GM15510 (cell line): ENCODE data around the gene PBX1.

Experiments used
- POLR2A ChIP-seq: IDR thresholded peaks from 3 replicates; pipeline ENCODE4 v1.6.1; 2011; ENCODE audit warnings: borderline replicate concordance; ENCODE audit not compliant: insufficient read length; ENCODE audit errors: extremely low read depth

Gene PBX1

DNA sequence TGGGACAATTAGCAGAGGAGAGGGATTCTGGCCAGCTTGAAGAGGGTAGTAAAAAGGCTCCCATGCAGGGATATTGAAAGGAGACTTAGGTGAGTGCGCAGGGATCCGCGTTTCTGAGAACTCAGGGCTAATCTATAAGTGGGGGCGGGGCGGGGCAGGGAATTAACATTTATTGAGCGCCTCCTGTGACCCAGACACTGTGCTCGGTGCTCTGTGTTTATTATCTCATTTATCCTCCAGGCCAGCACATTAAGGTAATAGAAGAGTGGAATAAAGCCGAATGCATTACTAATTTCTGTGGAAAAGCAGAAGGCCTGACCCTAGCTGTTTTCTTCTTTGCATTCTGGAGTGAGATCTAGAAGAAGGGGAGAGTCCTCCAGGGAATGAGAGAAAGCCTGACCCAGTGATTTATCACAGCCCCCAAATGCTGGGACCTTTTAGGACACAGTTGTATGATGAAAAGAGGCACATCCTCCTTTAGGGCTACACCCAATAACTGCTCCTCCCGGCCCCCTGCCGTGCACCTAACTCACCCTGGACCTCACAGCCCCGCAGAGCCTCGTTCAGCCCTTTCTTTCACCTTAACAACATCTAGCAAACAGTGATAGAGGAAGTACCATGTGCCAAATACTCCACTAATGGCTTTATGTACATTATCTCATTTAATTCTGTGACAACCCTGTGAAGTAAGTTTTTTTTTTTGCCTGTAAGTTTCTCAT is 317.6 kb downstream of the PBX1 start:
- TF ChIP-seq POLR2A = no peak

DNA sequence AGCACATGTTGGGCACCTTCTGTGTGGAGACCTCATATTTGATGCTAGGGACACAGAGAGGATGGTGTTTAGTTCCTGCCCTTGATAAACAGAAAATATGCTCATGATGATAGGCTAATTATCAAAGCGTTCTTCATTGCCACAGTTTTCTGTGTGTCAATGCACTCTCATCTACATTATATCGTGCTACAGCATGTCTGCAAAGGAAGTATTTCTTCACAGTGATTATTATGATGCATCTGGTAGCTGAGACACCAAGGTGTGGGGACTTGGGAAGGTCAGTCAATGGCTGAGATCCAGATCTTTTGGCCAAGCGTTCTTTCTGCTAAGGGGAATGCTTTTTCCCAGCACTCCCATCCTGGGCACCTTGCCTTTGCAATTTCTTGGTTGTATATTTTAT is 321.2 kb downstream of the PBX1 start:
- no peak for TF ChIP-seq POLR2A

DNA sequence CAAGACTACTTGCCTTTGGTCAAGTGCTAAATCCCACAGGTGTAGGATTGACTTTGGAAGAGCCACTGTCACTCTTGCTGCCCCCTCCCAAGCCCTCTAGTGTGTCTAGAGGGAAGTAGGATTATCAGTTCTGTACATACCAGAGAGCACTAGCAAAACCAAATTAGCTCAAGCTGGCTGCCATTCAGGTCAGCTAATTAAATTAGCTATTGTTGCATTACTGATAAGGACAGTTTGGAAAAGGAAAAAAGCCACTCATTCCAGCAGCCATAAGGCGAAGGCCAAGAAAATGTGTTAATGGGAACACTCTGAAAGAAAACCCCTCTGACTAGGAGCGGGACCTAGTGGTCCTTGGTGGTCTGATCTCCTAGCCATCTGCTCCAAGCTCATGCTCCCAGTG is 321.7 kb downstream of the PBX1 start:
- TF ChIP-seq POLR2A = no peak

DNA sequence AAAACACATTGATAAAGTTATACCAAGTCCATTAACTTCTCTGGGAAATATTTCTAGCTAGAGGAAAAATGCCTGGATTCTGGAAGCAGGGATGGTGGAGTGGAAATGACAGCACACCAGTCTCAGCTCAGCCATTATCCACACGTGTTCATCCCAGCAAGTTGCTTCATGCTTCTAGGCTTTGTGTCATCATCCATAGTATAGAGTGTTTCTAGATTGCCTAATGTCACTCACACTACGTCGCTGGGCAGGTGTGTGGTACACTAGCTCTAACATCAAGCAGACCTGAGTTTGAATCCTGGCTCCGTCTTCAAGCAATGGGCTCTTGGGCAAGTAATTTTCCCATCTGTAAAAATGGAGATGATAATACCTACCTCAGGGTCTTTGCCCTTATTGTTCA is 326.3 kb downstream of the PBX1 start:
- TF ChIP-seq POLR2A = no peak

DNA sequence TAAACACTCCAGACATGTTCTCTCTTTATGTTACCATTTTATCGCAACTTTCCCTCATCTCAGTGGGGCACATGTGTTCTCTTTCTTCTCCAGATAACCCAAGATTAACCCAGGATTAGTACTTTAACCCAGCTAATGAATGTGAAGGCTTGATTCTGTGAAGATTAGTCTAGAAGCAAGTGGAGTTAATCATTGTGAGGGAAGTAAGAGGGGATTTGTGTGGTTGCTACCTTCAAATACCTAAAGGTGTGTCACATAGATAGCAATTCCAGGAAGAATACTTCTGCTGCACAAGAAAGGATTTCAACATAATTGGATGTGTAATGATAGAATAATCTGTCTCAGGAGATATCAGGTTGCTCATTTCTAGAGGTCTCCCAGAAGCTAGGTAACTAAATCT is 327.1 kb downstream of the PBX1 start:
- no peak for TF ChIP-seq POLR2A

DNA sequence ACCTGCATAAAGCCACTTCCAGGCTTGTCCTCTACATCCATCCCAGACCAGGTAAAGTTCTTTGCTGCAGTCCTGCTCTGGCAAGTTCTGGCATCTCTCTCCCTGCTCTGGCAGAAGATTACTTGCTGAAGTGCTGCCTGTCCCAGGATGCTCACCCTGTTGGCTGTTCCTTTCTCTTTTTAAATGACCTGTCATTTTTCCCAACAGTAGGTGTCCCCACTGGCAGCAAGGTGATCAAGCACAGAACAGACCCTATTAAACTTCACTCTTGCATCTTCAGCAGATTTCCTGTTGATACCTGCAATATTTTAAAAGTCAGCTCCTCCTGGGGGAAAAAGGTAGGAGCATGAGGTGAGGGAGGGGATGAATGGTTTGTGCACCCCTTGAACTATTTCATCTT is 332.6 kb downstream of the PBX1 start:
- no peak for TF ChIP-seq POLR2A

DNA sequence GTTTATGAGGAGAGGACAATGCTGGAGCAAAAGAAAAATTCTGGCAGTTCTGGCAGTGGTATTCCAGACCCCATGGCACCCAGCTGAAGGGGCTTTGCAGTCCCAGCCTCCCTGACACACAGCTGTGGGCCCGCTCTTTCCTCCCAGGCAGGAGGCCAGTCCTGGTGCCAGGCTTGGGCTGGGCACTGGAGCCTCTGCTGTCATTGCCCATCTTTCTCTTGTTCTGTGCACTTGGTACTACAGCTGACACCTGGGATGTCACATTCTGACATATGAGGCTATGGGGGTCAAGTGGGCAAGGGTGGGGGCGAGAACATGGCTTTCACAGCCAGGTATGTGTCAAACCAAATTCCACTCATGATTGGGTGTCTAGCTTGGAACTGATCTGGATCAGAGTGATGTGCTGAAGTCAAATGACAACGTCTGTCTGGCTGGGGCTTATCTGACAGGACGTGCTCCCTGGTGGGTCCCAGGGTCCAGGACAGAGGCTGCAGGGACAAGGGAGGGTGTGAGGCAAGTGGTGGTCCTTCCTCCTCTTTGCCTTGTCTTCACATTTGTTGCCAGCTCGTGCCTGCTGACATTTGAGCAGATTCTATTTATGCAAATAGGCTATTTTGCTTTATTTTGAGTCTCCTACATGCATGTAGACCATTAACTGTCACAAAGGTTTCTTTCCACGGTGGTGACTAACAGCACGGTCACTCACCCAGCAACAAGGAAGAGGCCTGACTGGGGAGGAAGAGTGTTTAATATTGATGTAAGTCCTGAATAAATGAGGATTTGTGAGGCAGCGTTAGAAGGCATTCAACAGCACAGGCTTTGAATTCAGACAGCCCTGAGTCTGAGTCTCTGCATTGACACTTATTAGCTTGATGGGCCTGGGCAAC is 336.3 kb downstream of the PBX1 start:
- no peak for TF ChIP-seq POLR2A

DNA sequence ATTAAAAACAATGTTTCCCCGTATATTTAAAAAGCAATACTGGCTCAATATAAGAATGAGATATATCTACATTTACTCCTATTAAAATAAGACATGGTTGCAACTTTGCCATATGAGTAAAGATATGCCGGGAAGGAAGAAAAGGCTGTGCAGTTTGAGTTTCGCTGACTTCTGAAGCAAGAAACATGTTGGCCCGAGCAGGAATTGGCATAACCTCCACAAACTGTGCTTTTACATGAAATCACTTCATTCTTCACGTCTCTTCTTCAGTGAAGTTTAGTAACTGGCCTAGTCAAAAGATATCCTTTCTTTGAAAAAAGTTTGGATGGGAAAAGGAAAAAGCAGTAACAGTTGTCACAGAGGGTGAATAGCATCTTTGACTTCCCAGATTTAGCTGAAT is 342.0 kb downstream of the PBX1 start:
- no peak for TF ChIP-seq POLR2A
